PFSK-1 (cell line): ENCODE measurements around the gene GAREM2.

Source experiments
- FOXP2 ChIP-seq: optimal IDR thresholded peaks from 2 replicates; pipeline ENCODE3; 2011; ENCODE audit warnings: borderline replicate concordance, control low read depth, inconsistent platforms; ENCODE audit not compliant: insufficient read depth; ENCODE audit errors: extremely low read length, extremely low read depth
- POLR2AphosphoS5 ChIP-seq: IDR thresholded peaks from 2 replicates; pipeline ENCODE4 v1.6.1; 2012; ENCODE audit warnings: low read depth, mild to moderate bottlenecking, control low read depth, low read length, moderate library complexity
- SIN3A ChIP-seq: IDR thresholded peaks from 2 replicates; pipeline ENCODE4 v1.6.1; 2012; ENCODE audit warnings: mild to moderate bottlenecking, low read length, moderate library complexity, borderline replicate concordance; ENCODE audit not compliant: insufficient read depth
- TAF1 ChIP-seq: IDR thresholded peaks from 2 replicates; pipeline ENCODE4 v1.6.1; 2012; ENCODE audit warnings: low read length, control low read depth, borderline replicate concordance; ENCODE audit not compliant: insufficient read depth
- TF ChIP-seq, protein P1 (sequence below), 2 experiments: IDR thresholded peaks; 2 replicates each; pipeline versions ENCODE4 v1.6.1 to v1.8.0; 2011 to 2012; ENCODE audit warnings: low read depth in 2 of 2, low read length in 2 of 2, control low read depth in 1 of 2, inconsistent platforms in 1 of 2, mild to moderate bottlenecking in 1 of 2, moderate library complexity in 1 of 2; ENCODE audit not compliant: insufficient read depth in 1 of 2

Gene GAREM2

DNA sequence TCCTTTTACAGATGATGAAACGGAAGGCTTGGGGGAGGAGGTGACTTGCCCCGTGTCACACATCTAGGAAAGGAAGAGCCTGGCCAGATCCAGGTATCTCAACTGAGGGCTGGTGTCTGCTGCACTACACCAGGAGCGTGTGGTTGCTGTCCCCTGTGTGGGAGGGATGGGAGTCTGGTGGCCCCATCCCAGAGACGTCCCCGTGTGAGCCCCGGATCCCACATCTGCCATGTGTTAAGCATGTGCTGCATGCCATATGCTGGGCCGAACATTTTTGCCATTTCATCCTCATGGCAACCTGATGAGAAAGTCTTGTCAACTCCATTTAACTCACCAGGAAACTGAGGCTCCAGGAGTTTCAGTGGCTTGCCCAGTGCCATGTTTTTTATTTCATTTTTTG, 4.2 kb downstream of the GAREM2 start:
- TF ChIP-seq FOXP2 (no peak), POLR2AphosphoS5 (no peak), TAF1 (no peak), SIN3A (no peak)
- TF ChIP-seq, protein P1, sequence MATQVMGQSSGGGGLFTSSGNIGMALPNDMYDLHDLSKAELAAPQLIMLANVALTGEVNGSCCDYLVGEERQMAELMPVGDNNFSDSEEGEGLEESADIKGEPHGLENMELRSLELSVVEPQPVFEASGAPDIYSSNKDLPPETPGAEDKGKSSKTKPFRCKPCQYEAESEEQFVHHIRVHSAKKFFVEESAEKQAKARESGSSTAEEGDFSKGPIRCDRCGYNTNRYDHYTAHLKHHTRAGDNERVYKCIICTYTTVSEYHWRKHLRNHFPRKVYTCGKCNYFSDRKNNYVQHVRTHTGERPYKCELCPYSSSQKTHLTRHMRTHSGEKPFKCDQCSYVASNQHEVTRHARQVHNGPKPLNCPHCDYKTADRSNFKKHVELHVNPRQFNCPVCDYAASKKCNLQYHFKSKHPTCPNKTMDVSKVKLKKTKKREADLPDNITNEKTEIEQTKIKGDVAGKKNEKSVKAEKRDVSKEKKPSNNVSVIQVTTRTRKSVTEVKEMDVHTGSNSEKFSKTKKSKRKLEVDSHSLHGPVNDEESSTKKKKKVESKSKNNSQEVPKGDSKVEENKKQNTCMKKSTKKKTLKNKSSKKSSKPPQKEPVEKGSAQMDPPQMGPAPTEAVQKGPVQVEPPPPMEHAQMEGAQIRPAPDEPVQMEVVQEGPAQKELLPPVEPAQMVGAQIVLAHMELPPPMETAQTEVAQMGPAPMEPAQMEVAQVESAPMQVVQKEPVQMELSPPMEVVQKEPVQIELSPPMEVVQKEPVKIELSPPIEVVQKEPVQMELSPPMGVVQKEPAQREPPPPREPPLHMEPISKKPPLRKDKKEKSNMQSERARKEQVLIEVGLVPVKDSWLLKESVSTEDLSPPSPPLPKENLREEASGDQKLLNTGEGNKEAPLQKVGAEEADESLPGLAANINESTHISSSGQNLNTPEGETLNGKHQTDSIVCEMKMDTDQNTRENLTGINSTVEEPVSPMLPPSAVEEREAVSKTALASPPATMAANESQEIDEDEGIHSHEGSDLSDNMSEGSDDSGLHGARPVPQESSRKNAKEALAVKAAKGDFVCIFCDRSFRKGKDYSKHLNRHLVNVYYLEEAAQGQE (IDR thresholded peaks at IDR 0.05; ENCODE audit: insufficient read depth in 1 of 2, low read depth in 2 of 2, low read length in 2 of 2), result no peak

DNA sequence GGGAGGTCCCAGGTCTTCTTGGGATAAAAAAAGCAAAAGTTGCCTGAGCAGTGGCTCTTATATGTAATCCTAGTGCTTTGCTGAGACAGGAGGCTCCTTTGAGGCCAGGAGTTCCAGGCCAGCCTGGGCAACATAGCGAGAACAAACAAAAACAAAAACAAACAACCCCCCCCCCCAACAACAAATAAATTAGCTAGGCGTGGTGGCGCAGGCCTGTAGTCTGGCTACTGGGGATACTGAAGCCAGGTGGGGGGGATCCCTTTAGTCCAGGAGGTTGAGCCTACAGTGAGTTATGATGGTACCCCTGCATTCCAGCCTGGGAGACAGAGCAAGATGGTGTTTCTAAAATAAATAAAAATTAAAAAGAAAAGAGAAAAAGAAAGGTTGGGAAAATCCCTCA, 5.4 kb downstream of the GAREM2 start:
- TF ChIP-seq TAF1 (no peak), POLR2AphosphoS5 (no peak), SIN3A (no peak), FOXP2 (no peak)
- TF ChIP-seq, protein P1 (IDR thresholded peaks at IDR 0.05; ENCODE audit: insufficient read depth in 1 of 2, low read depth in 2 of 2, low read length in 2 of 2), result no peak

DNA sequence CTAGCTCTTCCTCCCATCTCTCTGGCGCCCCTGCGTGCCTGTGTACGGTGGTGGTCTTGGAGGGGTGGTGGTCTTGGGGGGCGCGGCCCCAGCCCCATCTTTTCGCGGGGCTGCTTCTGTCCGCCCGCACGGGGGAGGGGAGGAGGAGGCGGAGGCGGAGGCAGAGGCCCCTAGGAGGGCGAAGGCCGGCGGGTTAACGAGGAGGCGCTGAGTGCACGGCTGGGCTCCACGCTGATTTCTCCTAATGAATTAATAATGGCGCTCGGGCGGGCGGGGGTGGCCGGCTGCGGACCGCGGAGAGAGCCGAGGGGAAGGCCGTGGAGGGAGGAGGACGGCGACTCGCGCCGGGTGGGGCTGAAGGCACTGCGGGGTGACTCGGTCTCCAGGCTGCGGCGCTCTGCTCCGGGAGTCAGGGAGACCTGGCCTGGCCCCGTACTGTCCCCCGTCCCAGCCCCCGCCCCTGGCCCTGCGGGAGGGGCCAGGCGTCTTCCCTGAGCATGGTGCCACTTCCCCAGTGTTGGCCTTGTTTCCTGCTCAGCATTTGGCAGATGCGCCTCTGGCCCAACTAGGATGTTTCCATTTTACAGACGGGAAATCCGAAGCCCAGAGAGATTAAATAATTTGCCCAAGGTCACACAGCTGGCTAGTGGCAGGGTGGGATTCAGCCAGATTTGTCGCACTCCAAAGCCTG, 6.0 kb downstream of the GAREM2 start:
- TF ChIP-seq SIN3A (no peak), TAF1 (no peak), POLR2AphosphoS5 (no peak), FOXP2 (no peak)
- TF ChIP-seq, protein P1 (IDR thresholded peaks at IDR 0.05; ENCODE audit: insufficient read depth in 1 of 2, low read depth in 2 of 2, low read length in 2 of 2), result no peak

DNA sequence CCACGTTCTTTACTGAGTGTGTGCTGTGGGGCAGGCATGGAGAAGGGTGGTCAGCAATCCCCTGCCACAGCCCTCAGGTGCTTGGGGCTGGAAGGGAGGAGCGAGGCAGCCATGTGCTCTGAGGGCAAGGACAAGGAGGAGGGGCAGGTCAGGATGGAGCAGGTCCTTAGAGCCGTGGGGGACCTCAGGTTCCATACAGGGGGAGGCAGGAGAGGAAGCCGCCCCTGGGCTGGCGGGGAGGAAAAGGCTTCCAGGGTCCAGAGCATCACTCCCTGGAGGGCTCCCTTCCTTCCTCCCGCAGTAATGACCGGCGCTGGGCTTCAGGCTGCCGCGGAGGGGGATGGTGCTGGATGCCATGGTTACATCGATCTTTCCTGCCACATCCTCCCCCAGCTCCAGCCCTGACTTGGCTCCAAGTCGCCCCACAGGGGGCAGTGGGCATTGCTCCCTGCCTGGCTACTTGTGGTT, 6.6 kb downstream of the GAREM2 start:
- no peak for TF ChIP-seq SIN3A
- no peak for TF ChIP-seq POLR2AphosphoS5
- TF ChIP-seq TAF1, result no peak
- no peak for TF ChIP-seq FOXP2
- TF ChIP-seq, protein P1 (IDR thresholded peaks at IDR 0.05; ENCODE audit: insufficient read depth in 1 of 2, low read depth in 2 of 2, low read length in 2 of 2), result no peak
